Measurements from ENCODE around the gene PPP1R8.

The PPP1R8 gene

DNA sequence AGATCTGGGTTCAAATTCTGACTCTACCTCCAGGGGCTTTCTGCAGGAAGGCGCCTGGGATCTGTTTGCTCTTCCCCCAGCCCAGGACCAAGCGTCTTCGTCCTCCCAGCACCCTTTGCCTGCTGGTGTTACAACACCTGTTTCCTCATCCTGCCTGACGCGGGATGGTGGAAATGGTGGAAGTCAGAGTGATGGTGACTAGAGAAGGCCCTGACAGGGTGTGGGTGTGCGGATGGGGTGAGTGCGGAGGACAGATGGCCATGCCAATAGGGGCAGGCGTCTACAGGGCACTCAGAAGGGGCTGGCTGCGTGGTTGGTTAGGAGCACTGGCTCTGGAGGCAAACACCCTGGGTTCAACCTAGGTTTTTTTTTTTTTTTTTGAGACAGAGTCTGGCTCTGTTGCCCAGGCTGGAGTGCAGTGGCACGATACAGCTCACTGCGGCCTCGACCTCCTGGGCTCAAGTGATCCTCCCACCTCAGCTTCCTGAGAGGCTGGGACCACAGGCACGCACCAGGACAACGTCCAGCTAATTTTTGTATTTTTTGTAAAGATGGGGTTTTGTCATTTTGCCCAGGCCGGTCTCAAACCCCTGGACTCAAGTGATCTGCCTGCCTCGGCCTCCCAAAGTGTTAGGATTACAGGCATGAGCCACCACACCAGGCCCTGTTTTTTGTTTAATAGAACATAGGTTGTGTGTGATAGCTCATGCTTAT, 43.2 kb downstream of the PPP1R8 start:
- H3K27me3 ChIP-seq (ENCODE audit: insufficient read depth, low read length), result peaks cover 12% of the 10 kb centered on the region
- H3K9me3 ChIP-seq (ENCODE audit: insufficient read depth, low read depth, low read length), result no peaks in the 10 kb centered on the region
- no peak overlapping the region for H3K27ac ChIP-seq (ENCODE audit: low read depth, low read length)
- H3K4me3 ChIP-seq (ENCODE audit: low read length), result peak overlapping the region; percentile 72; the same call in 1 of the 2 replicates
- H3K4me1 ChIP-seq (ENCODE audit: insufficient read depth, low read length), result no peaks in the 10 kb centered on the region
- no peaks in the 10 kb centered on the region for H3K36me3 ChIP-seq (ENCODE audit: insufficient read depth, low read length)
- 85% methylated on average over 16 of the region's 16 CpGs for WGBS
- no peak overlapping the region for H3K9ac ChIP-seq (ENCODE audit: low read depth, low read length)

DNA sequence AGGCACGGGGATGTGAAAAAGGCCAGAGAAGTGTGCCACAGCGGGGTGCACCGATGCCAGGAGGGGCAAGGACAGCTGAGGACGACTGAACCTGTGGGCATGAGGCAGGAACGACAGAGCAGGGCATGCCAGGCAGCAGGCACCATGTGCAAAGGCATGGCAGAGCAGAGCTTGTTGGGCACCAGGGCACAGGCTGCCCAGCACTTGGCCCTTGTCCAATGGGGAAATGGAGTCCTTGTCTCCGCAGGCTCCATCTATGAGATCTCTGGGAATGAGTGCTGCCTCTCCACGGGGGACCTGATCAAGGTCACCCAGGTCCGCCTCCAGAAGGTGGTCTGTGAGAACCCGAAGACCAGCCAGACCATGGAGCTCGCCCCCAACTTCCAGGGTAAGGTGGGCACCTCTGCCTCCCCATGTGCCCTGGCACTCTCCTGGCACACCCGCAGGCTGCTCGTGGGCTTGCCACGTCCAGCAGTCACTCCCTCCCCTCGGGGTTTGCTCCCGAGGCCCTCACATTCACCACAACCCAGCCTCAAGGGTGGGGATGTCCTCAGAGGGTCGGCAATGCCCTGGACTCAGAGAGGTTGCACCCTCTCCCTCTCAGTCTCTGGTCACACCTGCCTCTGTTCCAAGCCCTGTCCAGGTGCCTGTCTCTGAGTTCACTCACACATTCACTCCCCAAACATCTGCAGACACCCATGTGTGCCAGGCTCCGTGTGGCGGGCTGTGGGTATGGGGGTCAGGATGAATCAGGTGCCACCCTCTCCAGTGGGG, 45.9 kb downstream of the PPP1R8 start:
- Histone ChIP-seq H3K4me1 (ENCODE audit: insufficient read depth, low read length) (no peaks in the 10 kb centered on the region), H3K4me3 (ENCODE audit: low read length) (no peak overlapping the region), H3K9me3 (ENCODE audit: insufficient read depth, low read depth, low read length) (no peaks in the 10 kb centered on the region), H3K27me3 (ENCODE audit: insufficient read depth, low read length) (peaks cover 12% of the 10 kb centered on the region), H3K36me3 (ENCODE audit: insufficient read depth, low read length) (0 out of 2 replicates have a peak, but pooled peaks cover 5% of the 10 kb centered on the region), H3K9ac (ENCODE audit: low read depth, low read length) (no peak overlapping the region), H3K27ac (ENCODE audit: low read depth, low read length) (no peak overlapping the region)
- WGBS, result 93% methylated on average over 18 of the region's 18 CpGs

DNA sequence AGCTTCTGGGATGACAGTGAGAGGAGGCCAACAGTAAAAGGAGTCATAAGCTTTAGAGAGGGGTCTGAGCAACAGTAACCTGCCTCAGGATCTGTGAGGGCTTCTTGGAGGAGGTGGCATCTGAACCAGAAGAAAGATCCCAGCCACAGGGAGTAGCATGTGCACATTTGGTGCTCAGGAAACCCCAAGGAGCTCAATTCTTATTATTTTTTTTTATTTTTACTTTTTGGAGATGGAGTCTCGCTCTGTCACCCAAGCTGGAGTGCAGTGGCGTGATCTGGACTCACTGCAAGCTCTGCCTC, 46.5 kb downstream of the PPP1R8 start:
- Histone ChIP-seq H3K27ac (ENCODE audit: low read depth, low read length) (no peak overlapping the region), H3K36me3 (ENCODE audit: insufficient read depth, low read length) (0 out of 2 replicates have a peak, but pooled peaks cover 5% of the 10 kb centered on the region), H3K27me3 (ENCODE audit: insufficient read depth, low read length) (peaks cover 12% of the 10 kb centered on the region), H3K9ac (ENCODE audit: low read depth, low read length) (no peak overlapping the region), H3K9me3 (ENCODE audit: insufficient read depth, low read depth, low read length) (no peaks in the 10 kb centered on the region), H3K4me1 (ENCODE audit: insufficient read depth, low read length) (no peaks in the 10 kb centered on the region), H3K4me3 (ENCODE audit: low read length) (no peak overlapping the region)
- WGBS, result 100% methylated on average over 2 of the region's 2 CpGs

- Histone ChIP-seq H3K4me1 (ENCODE audit: insufficient read depth, low read length) (no peaks in the 10 kb centered on the region), H3K9me3 (ENCODE audit: insufficient read depth, low read depth, low read length) (no peaks in the 10 kb centered on the region), H3K36me3 (ENCODE audit: insufficient read depth, low read length) (peaks cover 12% of the 10 kb centered on the region), H3K27me3 (ENCODE audit: insufficient read depth, low read length) (peaks cover 7% of the 10 kb centered on the region; the same call in 1 of the 2 replicates), H3K9ac (ENCODE audit: low read depth, low read length) (no peak overlapping the region), H3K27ac (ENCODE audit: low read depth, low read length) (no peak overlapping the region), H3K4me3 (ENCODE audit: low read length) (no peak overlapping the region)
- 78% methylated on average over 4 of the region's 4 CpGs for WGBS
These were observed 47.5 kb downstream of the PPP1R8 start for GRCh38 chr1:27878039-27878438.

GRCh38 chr1:27878787-27879335, 48.3 kb downstream of the PPP1R8 start:
- no peak overlapping the region for H3K9ac ChIP-seq (ENCODE audit: low read depth, low read length)
- no peaks in the 10 kb centered on the region for H3K4me1 ChIP-seq (ENCODE audit: insufficient read depth, low read length)
- H3K27ac ChIP-seq (ENCODE audit: low read depth, low read length), result no peak overlapping the region
- H3K27me3 ChIP-seq (ENCODE audit: insufficient read depth, low read length), result no peaks in the 10 kb centered on the region
- H3K36me3 ChIP-seq (ENCODE audit: insufficient read depth, low read length), result peaks cover 18% of the 10 kb centered on the region
- no peak overlapping the region for H3K4me3 ChIP-seq (ENCODE audit: low read length)
- no peaks in the 10 kb centered on the region for H3K9me3 ChIP-seq (ENCODE audit: insufficient read depth, low read depth, low read length)
- 90% methylated on average over 8 of the region's 8 CpGs for WGBS

- Histone ChIP-seq H3K9me3 (ENCODE audit: insufficient read depth, low read depth, low read length) (no peaks in the 10 kb centered on the region), H3K9ac (ENCODE audit: low read depth, low read length) (no peak overlapping the region), H3K27me3 (ENCODE audit: insufficient read depth, low read length) (no peaks in the 10 kb centered on the region), H3K36me3 (ENCODE audit: insufficient read depth, low read length) (peaks cover 21% of the 10 kb centered on the region), H3K4me1 (ENCODE audit: insufficient read depth, low read length) (no peaks in the 10 kb centered on the region), H3K4me3 (ENCODE audit: low read length) (no peak overlapping the region), H3K27ac (ENCODE audit: low read depth, low read length) (no peak overlapping the region)
- 93% methylated on average over 10 of the region's 10 CpGs for WGBS
These were observed 48.9 kb downstream of the PPP1R8 start for GRCh38 chr1:27879374-27880082.

- H3K4me1 ChIP-seq (ENCODE audit: insufficient read depth, low read length), result no peaks in the 10 kb centered on the region
- no peak overlapping the region for H3K4me3 ChIP-seq (ENCODE audit: low read length)
- peaks cover 46% of the 10 kb centered on the region for H3K36me3 ChIP-seq (ENCODE audit: insufficient read depth, low read length)
- WGBS, result 96% methylated on average over 6 of the region's 6 CpGs
- H3K27me3 ChIP-seq (ENCODE audit: insufficient read depth, low read length), result no peaks in the 10 kb centered on the region
- H3K9me3 ChIP-seq (ENCODE audit: insufficient read depth, low read depth, low read length), result no peaks in the 10 kb centered on the region
- H3K27ac ChIP-seq (ENCODE audit: low read depth, low read length), result no peak overlapping the region
- H3K9ac ChIP-seq (ENCODE audit: low read depth, low read length), result no peak overlapping the region
These were observed 51.9 kb downstream of the PPP1R8 start for GRCh38 chr1:27882543-27882903.

GRCh38 chr1:27883536-27883935, 53.0 kb downstream of the PPP1R8 start:
- H3K27me3 ChIP-seq (ENCODE audit: insufficient read depth, low read length), result no peaks in the 10 kb centered on the region
- H3K9ac ChIP-seq (ENCODE audit: low read depth, low read length), result no peak overlapping the region
- peaks cover 48% of the 10 kb centered on the region for H3K36me3 ChIP-seq (ENCODE audit: insufficient read depth, low read length)
- WGBS, result 96% methylated on average over 13 of the region's 13 CpGs
- no peak overlapping the region for H3K27ac ChIP-seq (ENCODE audit: low read depth, low read length)
- H3K4me1 ChIP-seq (ENCODE audit: insufficient read depth, low read length), result no peaks in the 10 kb centered on the region
- no peak overlapping the region for H3K4me3 ChIP-seq (ENCODE audit: low read length)
- no peaks in the 10 kb centered on the region for H3K9me3 ChIP-seq (ENCODE audit: insufficient read depth, low read depth, low read length)

GRCh38 chr1:27884006-27884954, 53.7 kb downstream of the PPP1R8 start:
- H3K9me3 ChIP-seq (ENCODE audit: insufficient read depth, low read depth, low read length), result no peaks in the 10 kb centered on the region
- H3K36me3 ChIP-seq (ENCODE audit: insufficient read depth, low read length), result peaks cover 56% of the 10 kb centered on the region
- no peak overlapping the region for H3K4me3 ChIP-seq (ENCODE audit: low read length)
- no peaks in the 10 kb centered on the region for H3K4me1 ChIP-seq (ENCODE audit: insufficient read depth, low read length)
- no peak overlapping the region for H3K9ac ChIP-seq (ENCODE audit: low read depth, low read length)
- no peak overlapping the region for H3K27ac ChIP-seq (ENCODE audit: low read depth, low read length)
- WGBS, result 92% methylated on average over 24 of the region's 24 CpGs
- no peaks in the 10 kb centered on the region for H3K27me3 ChIP-seq (ENCODE audit: insufficient read depth, low read length)

GRCh38 chr1:27885114-27885528, 54.5 kb downstream of the PPP1R8 start:
- Histone ChIP-seq H3K9ac (ENCODE audit: low read depth, low read length) (no peak overlapping the region), H3K27ac (ENCODE audit: low read depth, low read length) (no peak overlapping the region), H3K9me3 (ENCODE audit: insufficient read depth, low read depth, low read length) (no peaks in the 10 kb centered on the region), H3K4me1 (ENCODE audit: insufficient read depth, low read length) (no peaks in the 10 kb centered on the region), H3K36me3 (ENCODE audit: insufficient read depth, low read length) (peaks cover 57% of the 10 kb centered on the region), H3K27me3 (ENCODE audit: insufficient read depth, low read length) (no peaks in the 10 kb centered on the region), H3K4me3 (ENCODE audit: low read length) (no peak overlapping the region)
- WGBS, result 93% methylated on average over 8 of the region's 8 CpGs
